ENCODE measurements around the gene SLC1A4.

- TF ChIP-seq POLR2A (IDR thresholded peaks at IDR 0.05): no peak
- no peak for TF ChIP-seq CTCF (IDR thresholded peaks at IDR 0.05)
- no peak for TF ChIP-seq POLR2AphosphoS5 (IDR thresholded peaks at IDR 0.05)
- TF ChIP-seq EP300 (IDR thresholded peaks at IDR 0.05): no peak
Observed at GRCh38 chr2:65030476-65031332, 41.5 kb downstream of the SLC1A4 start.
